ENCODE data around the gene VMP1. TPM values are rescaled to one million over a fixed set of nuclear protein-coding genes. Genes with fewer than 3 reads are reported as not detected.

Gene VMP1
- total RNA-seq (2021) = 79.3 and 83.1 TPM in 2 replicates
- long read RNA-seq, full-length matches to known transcripts = 512 of 573 reads
- long read RNA-seq, partial matches to known transcripts = 13 of 573 reads
- long read RNA-seq, other reads (novel, unspliced or antisense) = 48 of 573 reads

DNA sequence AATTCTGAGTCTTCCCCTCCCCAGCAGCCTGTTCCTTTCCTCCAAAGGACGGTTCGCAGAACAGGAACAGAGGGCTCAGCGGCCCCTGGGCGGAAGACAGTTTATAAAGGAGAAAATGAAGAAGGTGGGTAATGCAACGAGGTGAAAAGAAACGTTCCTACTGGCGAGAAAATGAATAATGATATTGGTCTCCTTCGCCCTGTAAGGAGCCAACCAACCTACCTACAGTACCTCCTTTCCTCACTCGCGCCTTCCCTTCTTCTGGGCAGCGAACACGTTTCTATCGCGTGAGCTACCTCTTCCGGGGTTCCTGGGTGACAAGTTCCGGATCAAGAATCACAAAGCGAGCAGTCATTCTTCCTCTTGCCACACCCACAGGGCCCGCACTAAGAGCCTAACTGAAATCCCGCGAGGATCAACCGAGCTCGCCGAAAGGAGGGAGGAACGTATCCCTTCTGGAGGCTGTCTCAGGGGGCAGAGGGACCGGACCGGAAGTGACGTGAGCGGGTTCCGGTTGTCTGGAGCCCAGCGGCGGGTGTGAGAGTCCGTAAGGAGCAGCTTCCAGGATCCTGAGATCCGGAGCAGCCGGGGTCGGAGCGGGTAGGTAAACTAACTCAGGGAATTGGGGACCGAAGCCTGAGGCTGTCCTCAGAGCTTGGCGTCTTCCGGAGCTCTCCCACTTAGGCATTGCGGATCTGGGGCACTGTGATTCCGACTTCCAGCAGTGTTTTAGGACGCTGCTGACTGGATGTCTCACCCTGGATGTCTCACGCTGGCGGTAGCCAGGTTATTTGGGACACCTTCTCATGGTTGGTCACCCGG lies at the start of gene VMP1, which contains the start of gene PTRH2:
VMP1 (plus strand) TSS at position 506 of the 822 bp plus-strand sequence. CDS start 23,793 bp downstream, outside the sequence.
PTRH2 (minus strand) TSS at position 282 of the 822 bp plus-strand sequence. CDS start 9,452 bp downstream, outside the sequence.
- no peak within 1 kb of the TSS for H3K4ac ChIP-seq (ENCODE audit: low read depth, low read length)
- H3K14ac ChIP-seq (ENCODE audit: insufficient read depth, low read length) = peak within 1 kb of the TSS; percentile 68; the same call in 1 of the 2 replicates
- H4K91ac ChIP-seq (ENCODE audit: insufficient read length, low read depth, low read length) = no peak within 1 kb of the TSS
- no peak within 1 kb of the TSS for H4K5ac ChIP-seq (ENCODE audit: insufficient read length, low read depth, low read length)
- Mint-ChIP-seq H3K36me3 (ENCODE audit: insufficient read depth in 1 of 3, low read depth in 3 of 3) (peaks cover 12 to 24% (median 15%) of the 10 kb centered on the region in 3 experiments), H3K9me3 (no peaks in the 10 kb centered on the region), H3K4me3 (peak within 1 kb of the TSS; percentile 97 to 98), H3K27ac (peak within 1 kb of the TSS; percentile 98 to 99 (median 99)), H3K4me1 (peaks cover 26 to 29% of the 10 kb centered on the region in 2 experiments), H3K27me3 (ENCODE audit: low read depth) (no peaks in the 10 kb centered on the region; the same call in 1 of the 2 replicates)
- peak within 1 kb of the TSS; percentile 93 for H3K4me2 ChIP-seq (ENCODE audit: insufficient read depth, insufficient read length, low read length)
- no peak within 1 kb of the TSS for H2BK15ac ChIP-seq (ENCODE audit: low read depth, low read length)
- H3T11ph ChIP-seq (ENCODE audit: low read length) = no peak within 1 kb of the TSS
- H3K18ac ChIP-seq (ENCODE audit: insufficient read length, low read depth, low read length) = peak within 1 kb of the TSS; percentile 68
- peak; percentile 100 for DNase-seq
- peaks cover 44% of the 10 kb centered on the region for H3K79me2 ChIP-seq (ENCODE audit: insufficient read depth, low read length)
- peak within 1 kb of the TSS; percentile 93 for H3K9ac ChIP-seq (ENCODE audit: extremely low read depth, insufficient read length, low read length)
- peaks cover 10% of the 10 kb centered on the region for H3K23me2 ChIP-seq (ENCODE audit: insufficient read length, low read depth, low read length, poor library complexity, severe bottlenecking)
- no peak within 1 kb of the TSS for H4K8ac ChIP-seq (replicated peaks; ENCODE audit: insufficient read length, low read depth, low read length)
- H3K9me3 ChIP-seq (ENCODE audit: control insufficient read depth, low read depth, low read length) = no peaks in the 10 kb centered on the region
- H2AK5ac ChIP-seq (ENCODE audit: insufficient read length, low read length) = no peak within 1 kb of the TSS
- TF ChIP-seq, protein P1, sequence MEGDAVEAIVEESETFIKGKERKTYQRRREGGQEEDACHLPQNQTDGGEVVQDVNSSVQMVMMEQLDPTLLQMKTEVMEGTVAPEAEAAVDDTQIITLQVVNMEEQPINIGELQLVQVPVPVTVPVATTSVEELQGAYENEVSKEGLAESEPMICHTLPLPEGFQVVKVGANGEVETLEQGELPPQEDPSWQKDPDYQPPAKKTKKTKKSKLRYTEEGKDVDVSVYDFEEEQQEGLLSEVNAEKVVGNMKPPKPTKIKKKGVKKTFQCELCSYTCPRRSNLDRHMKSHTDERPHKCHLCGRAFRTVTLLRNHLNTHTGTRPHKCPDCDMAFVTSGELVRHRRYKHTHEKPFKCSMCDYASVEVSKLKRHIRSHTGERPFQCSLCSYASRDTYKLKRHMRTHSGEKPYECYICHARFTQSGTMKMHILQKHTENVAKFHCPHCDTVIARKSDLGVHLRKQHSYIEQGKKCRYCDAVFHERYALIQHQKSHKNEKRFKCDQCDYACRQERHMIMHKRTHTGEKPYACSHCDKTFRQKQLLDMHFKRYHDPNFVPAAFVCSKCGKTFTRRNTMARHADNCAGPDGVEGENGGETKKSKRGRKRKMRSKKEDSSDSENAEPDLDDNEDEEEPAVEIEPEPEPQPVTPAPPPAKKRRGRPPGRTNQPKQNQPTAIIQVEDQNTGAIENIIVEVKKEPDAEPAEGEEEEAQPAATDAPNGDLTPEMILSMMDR (conservative IDR thresholded peaks at IDR 0.05) = no peak
- peaks cover 3% of the 10 kb centered on the region for H3K79me1 ChIP-seq (ENCODE audit: insufficient read depth, low read depth, low read length, poor library complexity, severe bottlenecking)
- no peak within 1 kb of the TSS for H3K56ac ChIP-seq (ENCODE audit: insufficient read length, low read depth, low read length)
- no peak within 1 kb of the TSS for H3K23ac ChIP-seq (ENCODE audit: insufficient read length, low read depth, low read length)
- no peaks in the 10 kb centered on the region for H4K20me1 ChIP-seq (ENCODE audit: control insufficient read depth, insufficient read depth, insufficient read length)
- H3K4me1 ChIP-seq (ENCODE audit: insufficient read depth, low read length) = no peaks in the 10 kb centered on the region
- H3K27me3 ChIP-seq (ENCODE audit: insufficient read depth, low read length) = no peaks in the 10 kb centered on the region
- no peak within 1 kb of the TSS for H2BK12ac ChIP-seq (ENCODE audit: insufficient read length, low read depth, low read length)
- peak within 1 kb of the TSS; percentile 35 for H2AFZ ChIP-seq (ENCODE audit: low read length)
- no peak within 1 kb of the TSS for H2BK120ac ChIP-seq (ENCODE audit: low read depth, low read length, poor library complexity, severe bottlenecking)
- WGBS (ENCODE audit: extremely low coverage, insufficient read length, low lambda C conversion rate) = no CpG with 5 or more reads among the region's 45 CpGs
- no peak within 1 kb of the TSS for H2BK20ac ChIP-seq (ENCODE audit: low read depth, low read length, poor library complexity, severe bottlenecking)
- peak within 1 kb of the TSS; percentile 71 for H3K27ac ChIP-seq (ENCODE audit: insufficient read length, low read depth, low read length)
- no peak within 1 kb of the TSS for H2BK5ac ChIP-seq (ENCODE audit: insufficient read length, low read length)

All from H9 (cell line).